Measurements from ENCODE around the gene TXNDC11. TPM values are rescaled to one million over a fixed set of nuclear protein-coding genes. Genes with fewer than 3 reads are reported as not detected.

Gene TXNDC11
- total RNA-seq, 1 donor from 2014 or later: 14.1 TPM

DNA sequence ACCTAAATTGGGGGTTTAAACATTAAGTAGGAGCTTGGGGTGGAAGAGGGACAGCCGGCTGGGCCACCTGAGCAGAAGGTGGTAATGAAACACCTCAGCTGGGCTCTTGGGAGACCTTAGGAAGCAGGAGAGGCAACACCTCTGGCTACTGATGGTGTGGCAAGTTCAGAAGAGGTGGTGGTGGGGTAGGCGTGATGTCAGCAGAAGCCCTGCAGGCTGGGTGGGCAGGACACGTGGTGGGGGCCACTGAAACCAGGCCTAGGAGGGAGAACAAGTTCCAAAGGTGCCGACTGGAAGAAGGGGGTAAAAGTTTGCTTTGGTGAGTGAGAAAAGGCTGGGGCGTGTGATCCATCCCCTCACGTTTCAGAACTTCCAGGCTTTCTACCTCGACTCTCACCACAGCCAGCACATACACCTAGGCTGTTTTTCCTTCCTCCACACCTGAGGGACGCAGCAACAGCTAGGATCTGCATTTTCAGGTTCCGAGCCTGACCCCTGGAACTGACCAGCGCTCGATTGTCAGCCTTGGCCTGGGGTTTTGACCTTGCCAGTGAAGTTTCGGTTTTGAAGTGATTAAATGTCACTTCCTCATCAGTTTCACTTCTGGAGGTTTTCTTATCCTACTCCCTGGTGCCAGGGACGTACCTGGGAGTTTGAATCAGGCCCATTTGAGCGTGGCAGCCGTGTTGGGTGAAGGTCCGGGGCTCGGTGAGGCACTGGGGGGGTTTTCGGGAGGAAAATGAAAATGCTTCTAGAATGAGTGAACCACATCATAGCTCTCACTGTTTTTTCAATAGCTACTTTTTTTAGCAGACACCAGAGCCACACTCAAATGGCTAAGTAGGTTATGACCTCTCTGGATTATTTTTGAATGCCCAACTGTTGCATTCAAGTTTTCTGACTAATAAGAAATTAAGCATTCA lies 64.4 kb downstream of the TXNDC11 start:
- peak overlapping the region in 2 of 3 donors; percentile 18 to 92 for H3K9ac ChIP-seq (ENCODE audit: low read depth in 1 of 3, low read length in 3 of 3)
- peak overlapping the region; percentile 93 for H3K27ac ChIP-seq (ENCODE audit: low read depth, low read length)
- peaks cover 89 to 99% (median 98%) of the 10 kb centered on the region in 3 donors for H3K4me1 ChIP-seq (ENCODE audit: control insufficient read depth in 3 of 3, insufficient read depth in 3 of 3, low read length in 3 of 3)

DNA sequence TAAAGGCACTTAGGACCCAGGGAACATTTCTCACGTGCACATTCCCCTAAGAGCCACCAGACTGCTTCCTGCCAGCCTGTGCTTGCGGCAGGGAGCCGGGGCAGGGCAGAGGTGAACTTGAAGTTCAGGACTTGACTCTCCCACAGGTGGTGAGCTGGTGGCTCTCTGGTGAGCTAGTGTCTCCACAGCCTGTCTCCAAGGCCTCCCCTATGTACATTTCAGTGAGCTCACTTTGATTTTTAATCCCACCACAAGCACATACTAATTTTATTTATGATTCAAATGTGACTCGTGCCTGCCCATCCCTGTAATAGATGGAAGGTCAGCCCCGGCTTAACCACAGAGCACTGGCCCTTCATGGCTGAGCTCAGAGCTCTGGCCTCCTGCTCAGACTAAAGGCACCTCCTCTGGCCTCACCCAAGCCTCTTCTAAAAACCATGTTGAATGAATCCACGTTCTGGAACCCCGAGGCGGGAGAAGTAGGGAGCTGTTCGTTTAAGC lies 65.2 kb downstream of the TXNDC11 start:
- H3K4me1 ChIP-seq (ENCODE audit: control insufficient read depth in 3 of 3, insufficient read depth in 3 of 3, low read length in 3 of 3): peaks cover 90 to 99% (median 98%) of the 10 kb centered on the region in 3 donors
- no peaks in the 10 kb centered on the region for H3K27me3 ChIP-seq (ENCODE audit: control insufficient read depth in 3 of 3, insufficient read depth in 3 of 3, low read length in 3 of 3)
- peak overlapping the region in 1 of 3 donors; percentile 1 for H3K4me3 ChIP-seq (ENCODE audit: low read length in 3 of 3)
- H3K27ac ChIP-seq (ENCODE audit: low read depth, low read length): peak overlapping the region; percentile 93
- peak overlapping the region in 2 of 3 donors; percentile 18 to 92 for H3K9ac ChIP-seq (ENCODE audit: low read depth in 1 of 3, low read length in 3 of 3)
- no peaks in the 10 kb centered on the region for H3K9me3 ChIP-seq (ENCODE audit: control insufficient read depth in 3 of 3, low read length in 3 of 3)
- H3K36me3 ChIP-seq (ENCODE audit: control insufficient read depth in 3 of 3, insufficient read depth in 3 of 3, low read length in 3 of 3): peaks cover 15 to 29% (median 29%) of the 10 kb centered on the region in 3 donors

More for the DNA sequence above, 64.4 kb downstream of the TXNDC11 start:
- Histone ChIP-seq H3K27me3 (ENCODE audit: control insufficient read depth in 3 of 3, insufficient read depth in 3 of 3, low read length in 3 of 3) (no peaks in the 10 kb centered on the region), H3K9me3 (ENCODE audit: control insufficient read depth in 3 of 3, low read length in 3 of 3) (no peaks in the 10 kb centered on the region), H3K4me3 (ENCODE audit: low read length in 3 of 3) (peak overlapping the region in 2 of 3 donors; percentile 13 to 21), H3K36me3 (ENCODE audit: control insufficient read depth in 3 of 3, insufficient read depth in 3 of 3, low read length in 3 of 3) (peaks cover 17 to 31% (median 30%) of the 10 kb centered on the region in 3 donors)

DNA sequence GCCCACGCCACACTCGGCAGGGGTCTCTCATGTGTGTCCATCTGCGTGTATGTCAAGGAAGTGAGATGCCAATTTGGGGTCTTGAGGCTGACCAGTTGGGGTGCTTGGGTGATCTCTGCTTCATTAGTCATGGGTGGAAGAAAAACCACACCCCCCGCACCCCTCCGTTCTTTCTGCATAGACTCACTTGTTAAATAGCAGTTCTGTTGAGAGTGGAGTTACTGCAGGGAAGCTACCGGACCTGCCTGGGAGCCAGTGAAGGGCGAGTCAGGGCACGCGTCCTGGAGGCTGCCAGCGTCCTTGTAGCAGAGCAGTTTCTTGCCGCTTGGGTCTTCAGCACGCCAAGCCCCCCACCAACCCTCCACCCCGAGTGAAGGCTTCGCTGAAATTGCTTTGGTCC lies 65.9 kb downstream of the TXNDC11 start:
- H3K9me3 ChIP-seq (ENCODE audit: control insufficient read depth in 3 of 3, low read length in 3 of 3): no peaks in the 10 kb centered on the region
- no peaks in the 10 kb centered on the region for H3K27me3 ChIP-seq (ENCODE audit: control insufficient read depth in 3 of 3, insufficient read depth in 3 of 3, low read length in 3 of 3)
- peak overlapping the region; percentile 93 for H3K27ac ChIP-seq (ENCODE audit: low read depth, low read length)
- H3K36me3 ChIP-seq (ENCODE audit: control insufficient read depth in 3 of 3, insufficient read depth in 3 of 3, low read length in 3 of 3): peaks cover 15 to 29% (median 29%) of the 10 kb centered on the region in 3 donors
- peaks cover 90 to 99% (median 98%) of the 10 kb centered on the region in 3 donors for H3K4me1 ChIP-seq (ENCODE audit: control insufficient read depth in 3 of 3, insufficient read depth in 3 of 3, low read length in 3 of 3)
- H3K9ac ChIP-seq (ENCODE audit: low read depth in 1 of 3, low read length in 3 of 3): peak overlapping the region in 2 of 3 donors; percentile 32 to 92
- H3K4me3 ChIP-seq (ENCODE audit: low read length in 3 of 3): peak overlapping the region in 1 of 3 donors; percentile 1

DNA sequence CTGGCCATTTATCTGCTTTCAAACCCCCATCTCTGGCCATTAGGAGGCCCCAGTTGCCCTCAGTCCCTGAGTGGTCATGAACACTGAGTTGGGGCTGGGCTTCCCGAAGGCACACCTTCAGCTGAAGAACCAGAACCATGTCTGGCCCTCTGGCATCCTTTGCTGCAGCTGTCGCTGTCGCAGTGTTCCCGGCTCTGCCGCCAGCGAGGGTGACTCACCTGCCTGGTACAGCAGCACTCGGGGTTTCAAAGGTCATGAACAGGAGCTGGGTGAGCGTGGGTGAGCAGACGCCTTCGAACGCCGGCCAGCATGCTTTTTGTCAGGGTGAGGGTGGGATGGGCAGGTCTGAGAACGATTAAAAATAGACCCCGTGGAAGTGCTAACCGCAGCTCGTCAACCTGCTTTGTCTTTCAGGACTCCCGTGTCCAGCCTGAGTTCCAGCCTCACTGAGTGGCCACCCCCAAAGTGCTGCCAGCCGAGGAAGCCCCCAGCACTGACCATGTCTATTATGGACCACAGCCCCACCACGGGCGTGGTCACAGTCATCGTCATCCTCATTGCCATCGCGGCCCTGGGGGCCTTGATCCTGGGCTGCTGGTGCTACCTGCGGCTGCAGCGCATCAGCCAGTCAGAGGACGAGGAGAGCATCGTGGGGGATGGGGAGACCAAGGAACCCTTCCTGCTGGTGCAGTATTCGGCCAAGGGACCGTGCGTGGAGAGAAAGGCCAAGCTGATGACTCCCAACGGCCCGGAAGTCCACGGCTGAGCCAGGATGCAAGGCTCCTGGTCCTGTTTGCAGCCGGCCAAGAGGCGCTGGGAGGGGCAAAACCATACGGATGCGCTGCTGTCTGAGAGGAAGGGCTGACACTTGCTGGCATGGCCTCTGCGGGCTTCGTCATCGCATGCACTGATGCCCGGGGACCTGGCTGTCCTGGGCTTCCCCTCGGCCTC lies 66.8 kb downstream of the TXNDC11 start:
- peak overlapping the region in 2 of 3 donors; percentile 30 to 45 for H3K4me3 ChIP-seq (ENCODE audit: low read length in 3 of 3)
- H3K9ac ChIP-seq (ENCODE audit: low read depth in 1 of 3, low read length in 3 of 3): peak overlapping the region; percentile 43 to 92 (median 55)
- H3K9me3 ChIP-seq (ENCODE audit: control insufficient read depth in 3 of 3, low read length in 3 of 3): no peaks in the 10 kb centered on the region
- peak overlapping the region; percentile 93 for H3K27ac ChIP-seq (ENCODE audit: low read depth, low read length)
- H3K27me3 ChIP-seq (ENCODE audit: control insufficient read depth in 3 of 3, insufficient read depth in 3 of 3, low read length in 3 of 3): no peaks in the 10 kb centered on the region
- H3K4me1 ChIP-seq (ENCODE audit: control insufficient read depth in 3 of 3, insufficient read depth in 3 of 3, low read length in 3 of 3): peaks cover 95 to 99% (median 98%) of the 10 kb centered on the region in 3 donors
- H3K36me3 ChIP-seq (ENCODE audit: control insufficient read depth in 3 of 3, insufficient read depth in 3 of 3, low read length in 3 of 3): peaks cover 15 to 29% (median 29%) of the 10 kb centered on the region in 3 donors

DNA sequence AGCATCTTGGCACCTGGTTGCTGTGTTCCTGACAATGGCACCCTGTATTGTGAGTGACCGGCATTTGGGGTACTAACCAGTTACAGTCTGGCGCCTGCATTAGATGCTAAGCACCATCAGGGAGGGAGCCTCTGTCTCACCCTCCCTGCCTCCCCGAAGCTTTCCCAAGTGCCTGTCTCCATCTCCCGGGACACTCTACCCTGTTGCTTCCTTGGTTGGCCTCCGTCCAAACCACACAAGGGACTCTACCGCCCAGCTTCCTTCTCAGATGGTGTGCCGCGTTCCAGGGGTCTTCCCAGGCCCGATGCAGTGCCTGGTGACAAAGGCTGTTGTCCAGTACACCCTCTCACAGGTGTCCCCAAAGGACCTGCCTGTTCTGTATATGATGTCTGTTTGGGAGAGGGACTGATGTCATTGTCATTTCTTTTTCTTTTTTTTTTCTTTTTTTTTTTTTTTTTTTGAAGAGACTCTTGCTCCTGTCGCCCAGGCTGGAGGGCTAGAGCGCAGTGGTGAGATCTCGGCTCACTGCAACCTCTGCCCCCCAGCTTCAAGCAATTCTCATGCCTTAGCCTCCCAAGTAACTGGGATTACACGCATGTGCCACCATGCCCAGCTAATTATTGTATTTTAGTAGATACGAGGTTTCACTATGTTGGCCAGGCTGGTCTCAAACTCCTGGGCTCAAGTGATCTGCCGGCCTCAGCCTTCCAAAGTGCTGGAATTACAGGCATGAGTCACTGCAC lies 67.7 kb downstream of the TXNDC11 start:
- H3K9ac ChIP-seq (ENCODE audit: low read depth in 1 of 3, low read length in 3 of 3): peak overlapping the region in 2 of 3 donors; percentile 12 to 92
- peak overlapping the region in 1 of 3 donors; percentile 29 for H3K4me3 ChIP-seq (ENCODE audit: low read length in 3 of 3)
- peaks cover 15 to 29% (median 26%) of the 10 kb centered on the region in 3 donors for H3K36me3 ChIP-seq (ENCODE audit: control insufficient read depth in 3 of 3, insufficient read depth in 3 of 3, low read length in 3 of 3)
- peaks cover 95 to 100% (median 100%) of the 10 kb centered on the region in 3 donors for H3K4me1 ChIP-seq (ENCODE audit: control insufficient read depth in 3 of 3, insufficient read depth in 3 of 3, low read length in 3 of 3)
- H3K9me3 ChIP-seq (ENCODE audit: control insufficient read depth in 3 of 3, low read length in 3 of 3): no peaks in the 10 kb centered on the region
- no peaks in the 10 kb centered on the region for H3K27me3 ChIP-seq (ENCODE audit: control insufficient read depth in 3 of 3, insufficient read depth in 3 of 3, low read length in 3 of 3)
- peak overlapping the region; percentile 93 for H3K27ac ChIP-seq (ENCODE audit: low read depth, low read length)

DNA sequence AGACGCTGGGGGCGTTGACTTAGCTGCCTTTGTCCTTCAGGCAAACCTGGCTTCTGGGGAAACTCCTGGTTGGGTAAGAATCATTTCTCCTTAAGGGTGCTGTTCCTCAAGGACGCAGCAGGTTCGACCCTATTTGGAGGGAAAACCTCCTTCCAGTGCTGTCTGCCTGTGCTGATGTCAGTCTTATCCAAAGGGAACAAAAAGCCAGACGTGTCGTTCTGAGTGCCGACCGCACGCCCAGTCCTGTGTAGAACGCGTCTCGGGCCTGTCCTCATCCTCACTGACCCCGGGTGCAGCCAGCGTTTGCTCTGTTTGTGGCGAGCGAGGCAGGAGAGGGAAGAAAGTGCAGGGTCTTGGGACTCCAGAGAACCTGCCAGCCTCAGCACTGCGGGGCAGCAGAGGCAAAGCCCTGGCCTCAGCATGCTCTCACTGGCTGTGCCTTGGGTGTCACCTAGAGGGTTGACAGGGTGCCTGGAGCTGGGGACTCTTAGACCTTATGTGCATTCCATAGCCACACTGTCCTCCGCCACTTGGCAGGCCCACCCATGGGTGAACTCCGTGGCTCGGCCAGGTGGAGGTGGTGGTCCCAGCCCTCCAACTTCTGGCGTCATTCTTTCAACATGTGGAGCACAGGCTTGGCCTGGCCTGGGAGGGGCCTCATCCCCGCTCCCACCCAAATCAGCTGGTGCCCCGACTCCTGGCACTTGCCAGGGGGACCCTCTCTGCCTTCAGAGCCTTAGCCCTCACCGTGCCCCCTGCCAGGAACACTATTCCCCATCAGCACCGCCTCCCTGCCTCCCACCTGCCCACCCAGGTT lies 68.4 kb downstream of the TXNDC11 start:
- Histone ChIP-seq H3K4me1 (ENCODE audit: control insufficient read depth in 3 of 3, insufficient read depth in 3 of 3, low read length in 3 of 3) (peaks cover 95 to 100% (median 100%) of the 10 kb centered on the region in 3 donors), H3K9me3 (ENCODE audit: control insufficient read depth in 3 of 3, low read length in 3 of 3) (no peaks in the 10 kb centered on the region), H3K27ac (ENCODE audit: low read depth, low read length) (peak overlapping the region; percentile 93), H3K9ac (ENCODE audit: low read depth in 1 of 3, low read length in 3 of 3) (peak overlapping the region; percentile 7 to 92 (median 39)), H3K4me3 (ENCODE audit: low read length in 3 of 3) (peak overlapping the region in 1 of 3 donors; percentile 29), H3K36me3 (ENCODE audit: control insufficient read depth in 3 of 3, insufficient read depth in 3 of 3, low read length in 3 of 3) (peaks cover 11 to 23% (median 22%) of the 10 kb centered on the region in 3 donors), H3K27me3 (ENCODE audit: control insufficient read depth in 3 of 3, insufficient read depth in 3 of 3, low read length in 3 of 3) (no peaks in the 10 kb centered on the region)

DNA sequence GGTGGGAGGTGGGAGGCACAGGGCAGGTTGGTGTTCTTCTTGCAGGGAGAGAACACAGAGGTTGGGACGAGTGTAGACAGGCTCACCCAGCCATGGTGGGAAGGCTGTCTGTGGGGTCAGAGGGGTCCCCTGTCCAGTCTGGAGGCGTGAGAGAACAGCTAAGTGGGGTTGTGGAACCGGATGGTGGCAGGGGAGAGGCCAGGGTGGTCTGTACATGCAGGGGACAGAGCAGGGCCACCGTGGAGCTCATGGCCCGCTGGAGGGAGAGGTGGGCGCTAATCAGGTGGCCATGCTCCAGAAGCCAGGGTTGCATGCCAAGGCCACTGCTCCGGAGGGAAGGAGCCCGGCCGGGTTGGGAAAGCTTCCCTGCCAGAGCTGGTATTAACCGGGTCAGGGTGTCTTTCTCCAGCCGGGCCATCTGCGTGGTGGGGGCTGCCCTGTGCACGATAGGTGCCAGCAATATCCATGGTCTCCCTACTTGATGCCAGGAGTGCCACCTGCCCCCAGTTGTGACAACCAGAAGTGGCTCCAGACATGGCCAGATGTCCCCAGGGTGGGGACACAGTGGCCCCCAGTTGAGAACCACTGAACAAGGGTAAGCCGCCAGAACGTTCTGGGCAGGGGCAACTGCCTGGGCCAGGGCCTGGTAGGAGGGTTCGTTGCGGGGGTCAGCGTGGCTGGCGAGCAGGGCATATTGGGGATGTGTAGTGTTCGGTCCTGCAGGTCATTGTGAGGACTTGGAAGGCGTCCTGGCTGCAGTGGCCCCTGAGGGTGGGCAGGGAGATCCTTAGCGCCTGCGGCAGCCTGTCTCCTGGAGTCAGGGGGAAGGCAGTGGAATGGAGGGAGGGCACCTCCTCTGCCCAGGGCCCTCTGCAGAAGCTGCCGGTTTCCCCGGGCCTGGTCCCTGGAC lies 69.3 kb downstream of the TXNDC11 start:
- Histone ChIP-seq H3K4me1 (ENCODE audit: control insufficient read depth in 3 of 3, insufficient read depth in 3 of 3, low read length in 3 of 3) (peaks cover 87 to 96% (median 92%) of the 10 kb centered on the region in 3 donors), H3K4me3 (ENCODE audit: low read length in 3 of 3) (peak overlapping the region in 2 of 3 donors; percentile 51 to 52), H3K27ac (ENCODE audit: low read depth, low read length) (peak overlapping the region; percentile 93), H3K9me3 (ENCODE audit: control insufficient read depth in 3 of 3, low read length in 3 of 3) (no peaks in the 10 kb centered on the region), H3K36me3 (ENCODE audit: control insufficient read depth in 3 of 3, insufficient read depth in 3 of 3, low read length in 3 of 3) (peaks cover 9 to 20% (median 16%) of the 10 kb centered on the region in 3 donors), H3K27me3 (ENCODE audit: control insufficient read depth in 3 of 3, insufficient read depth in 3 of 3, low read length in 3 of 3) (no peaks in the 10 kb centered on the region), H3K9ac (ENCODE audit: low read depth in 1 of 3, low read length in 3 of 3) (peak overlapping the region; percentile 20 to 92 (median 39))

Data from skeletal muscle tissue (tissue), 4 donors.